NT2/D1 (cell line): ENCODE measurements around the gene CALHM3.

Source experiments
- SUZ12 ChIP-seq: IDR thresholded peaks from 2 replicates; pipeline ENCODE4 v1.6.1; 2011; ENCODE audit not compliant: insufficient read length, insufficient read depth; ENCODE audit errors: extremely low read depth
- YY1 ChIP-seq: IDR thresholded peaks from 2 replicates; pipeline ENCODE4 v1.6.1; 2011; ENCODE audit not compliant: insufficient read length, insufficient read depth
- ZNF274 ChIP-seq: IDR thresholded peaks from 2 replicates; pipeline ENCODE4 v1.6.1; 2011; ENCODE audit warnings: mild to moderate bottlenecking, low read depth, low read length

DNA sequence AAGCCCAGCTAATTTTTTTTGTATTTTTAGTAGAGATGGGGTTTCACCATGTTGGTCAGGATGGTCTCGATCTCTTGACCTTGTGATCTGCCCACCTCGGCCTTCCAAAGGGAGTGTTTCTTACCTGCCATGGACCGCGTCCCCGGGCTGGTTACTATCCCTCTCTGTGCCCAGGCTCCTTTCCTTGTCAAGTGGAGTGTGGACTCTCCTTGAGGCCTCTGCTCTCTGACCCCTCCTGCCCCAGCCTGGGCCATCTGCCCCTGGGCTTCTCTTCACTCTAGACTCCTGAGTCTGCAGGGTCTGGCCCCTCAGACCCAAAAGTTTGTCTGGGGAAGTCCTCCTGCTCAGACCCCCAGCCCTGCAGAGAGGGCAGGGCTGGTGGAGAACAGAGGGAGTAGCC, 35.2 kb upstream of the CALHM3 start:
- TF ChIP-seq YY1 (no peak), SUZ12 (no peak), ZNF274 (no peak)
